KBM-7 (cell line): ENCODE data around the gene CKAP5.
"Not testable (repeated sequence)": the region's sequence is repeated elsewhere in the genome, so short reads cannot be mapped to it uniquely, and the experiment has no call there.

ENCODE experiments used
- DNase-seq: peaks from one replicate; pipeline ENCODE4 v3.0.0-alpha.2; 2015
- in situ Hi-C: fragments of 300-500 bp; cut with MboI; formaldehyde crosslinking; loops from 2 replicates; pipeline ENCODE4 v1.14.3; 2020; ENCODE audit warnings: low sequenced_read_pairs, low pct_unique_long_range_greater_than_20kb, mixed read lengths

CKAP5 gene

GRCh38 chr11:46736146-46736545 is 109.9 kb downstream of the CKAP5 start:
- in situ Hi-C loops, result no loop called here
- DNase-seq, result no peak

- in situ Hi-C loops, result no loop called here
- no peak for DNase-seq
Measured at GRCh38 chr11:46733234-46733633, 112.8 kb downstream of the CKAP5 start.

GRCh38 chr11:46731545-46731944 is 114.5 kb downstream of the CKAP5 start:
- in situ Hi-C loops, result no loop called here
- DNase-seq, result no peak

GRCh38 chr11:46729110-46730027 is 116.7 kb downstream of the CKAP5 start:
- in situ Hi-C loops, result no loop called here
- DNase-seq, result no peak

- DNase-seq, result no peak
- in situ Hi-C loops, result no loop called here
Measured at GRCh38 chr11:46728659-46729040, 117.4 kb downstream of the CKAP5 start.

GRCh38 chr11:46727952-46728658 is 118.0 kb downstream of the CKAP5 start:
- no peak for DNase-seq
- in situ Hi-C loops, result no loop called here

- no peak for DNase-seq
- in situ Hi-C loops, result no loop called here
Measured at GRCh38 chr11:46726206-46726862, 119.7 kb downstream of the CKAP5 start.

GRCh38 chr11:46725338-46726205 is 120.5 kb downstream of the CKAP5 start:
- DNase-seq, result no peak
- in situ Hi-C loops, result no loop called here

- no peak for DNase-seq
- in situ Hi-C loops, result no loop called here
Measured at GRCh38 chr11:46724088-46724487, 122.0 kb downstream of the CKAP5 start.

- no peak for DNase-seq
Measured at GRCh38 chr11:46723359-46723680, 122.8 kb downstream of the CKAP5 start.

GRCh38 chr11:46722566-46723358 is 123.3 kb downstream of the CKAP5 start:
- DNase-seq, result no peak
- in situ Hi-C loops, result no loop called here

More at GRCh38 chr11:46723359-46723680, 122.8 kb downstream of the CKAP5 start:
- in situ Hi-C loops, result no loop called here

GRCh38 chr11:46721286-46721685 is 124.8 kb downstream of the CKAP5 start:
- in situ Hi-C loops, result no loop called here

GRCh38 chr11:46719543-46720218 is 126.4 kb downstream of the CKAP5 start:
- in situ Hi-C loops, result no loop called here
- DNase-seq, result no peak

More at GRCh38 chr11:46721286-46721685, 124.8 kb downstream of the CKAP5 start:
- no peak for DNase-seq

GRCh38 chr11:46719048-46719542 is 127.0 kb downstream of the CKAP5 start, which contains the start of gene F2:
Gene F2, plus strand, starts transcription at chr11:46719213. Its CDS starts 23 bp downstream, at chr11:46719236.
- in situ Hi-C loops, result no loop called here
- DNase-seq, result no peak

- DNase-seq, result no peak
- in situ Hi-C loops, result no loop called here
Measured at GRCh38 chr11:46718155-46719019, 127.7 kb downstream of the CKAP5 start.

- in situ Hi-C loops, DNase-seq: not testable (repeated sequence)
Measured at GRCh38 chr11:46717825-46718154, 128.3 kb downstream of the CKAP5 start.
